Heart left ventricle (tissue), 13 donors: Measurements from ENCODE around the gene CDC20.

Experiments used
- CTCF ChIP-seq, 12 donors: fragments of 200-600 bp; sonication (generic) in 4 of 12; IDR thresholded peaks; one replicate each; pipeline versions ENCODE4 v1.5.0 to v1.8.0; 2018 to 2022; ENCODE audit warnings: antibody characterized with exemption in 12 of 12, mild to moderate bottlenecking in 5 of 12
- POLR2A ChIP-seq, 2 donors: fragments of 450-650 bp; IDR thresholded peaks; one replicate each; pipeline ENCODE4 v1.6.1; 2017; ENCODE audit warnings: antibody characterized with exemption in 2 of 2, mild to moderate bottlenecking in 2 of 2, moderate library complexity in 2 of 2
- donor health status: ischemic (EF 13 %, LVEDD 7.1; RV severe dilation, severe dysfunction).
- donor health status: DM: no; HTN: yes; CAD: no.
- donor health status: DM: no; HTN: no; CAD: no.
- donor health status: ischemic (EF 25% LVEDD 6.9; RV normal size, moderate dysfunction).
- donor health status: ischemic (EF 25% LVEDD 5.7; RV mildly dilated, moderate dysfunction).
- donor health status: ischemic (EF 35%, LVEDD 5.7; RV mildly dilated, moderate dysfunction).
- donor health status: nonischemic (EF 11% LVEDD 7.7; RV severe dilation, severe dysfunction).
- donor health status: DM: yes; HTN: yes; CAD: no.
- donor health status: PGD.
- donor health status: ischemic (EF 29% LVEDD 5.4; RV normal size, mild dysfunction).
- donor health status: nonischemic (EF 23%, LVEDD 6.1; RV moderate dilation, normal function).

GRCh38 chr1:43312212-43312623, 46.6 kb upstream of the CDC20 start:
- TF ChIP-seq POLR2A (IDR thresholded peaks at IDR 0.05) (no peak), CTCF (IDR thresholded peaks at IDR 0.05) (no peak)
